Measurements from ENCODE around the gene VSTM5. TPM values are rescaled to one million over a fixed set of nuclear protein-coding genes. Genes with fewer than 3 reads are reported as not detected.
A peak's percentile ranks its signal among the peaks of the same experiment; 100 is the strongest.

The VSTM5 gene
- polyA plus RNA-seq, 1 of the 3 experiments (the other 2 are of a cell fraction), result 0.12 TPM

GRCh38 chr11:93849201-93849600, 1.2 kb downstream of the VSTM5 start:
- Histone ChIP-seq H3K9me2 (no peaks in the 10 kb centered on the region), H3K36me3 (replicated peaks in 1 of 2; ENCODE audit: control insufficient read depth in 1 of 2, insufficient read depth in 2 of 2, low read length in 1 of 2) (no peaks in the 10 kb centered on the region), H2AFZ (ENCODE audit: low read depth) (no peak overlapping the region), H3K27me3 (ENCODE audit: insufficient read depth) (no peaks in the 10 kb centered on the region), H3F3A (replicated peaks; ENCODE audit: insufficient read depth) (no peaks in the 10 kb centered on the region), H3K27ac (ENCODE audit: low read depth in 2 of 2, low read length in 1 of 2) (no peak overlapping the region), H3K4me3 (ENCODE audit: low read depth in 2 of 2, low read length in 1 of 2) (no peak overlapping the region), H4K20me1 (ENCODE audit: insufficient read depth) (no peaks in the 10 kb centered on the region), H3K79me2 (ENCODE audit: insufficient read depth) (no peaks in the 10 kb centered on the region), H3K4me2 (0 out of 2 replicates have a peak overlapping the region, but pooled peaks have one; percentile 71), H3K9me3 (no peaks in the 10 kb centered on the region), H3K4me1 (ENCODE audit: control insufficient read depth in 1 of 2, insufficient read depth in 2 of 2, low read depth in 1 of 2, low read length in 1 of 2) (peaks cover 9% of the 10 kb centered on the region in 2 experiments; a peak in 2 of 4 replicates), H3K9ac (no peak overlapping the region)
- 95% methylated on average over 5 of the region's 5 CpGs for WGBS (ENCODE audit: low lambda C conversion rate)
- TF ChIP-seq EZH2phosphoT487 (IDR thresholded peaks at IDR 0.05; ENCODE audit: borderline replicate concordance, low read depth) (no peak), MXI1 (IDR thresholded peaks at IDR 0.05; ENCODE audit: low read depth, low read length) (no peak), MAX (IDR thresholded peaks at IDR 0.05; ENCODE audit: low read depth) (no peak), SIN3A (IDR thresholded peaks at IDR 0.05; ENCODE audit: borderline replicate concordance, low read depth, low read length) (no peak), CTCF (IDR thresholded peaks at IDR 0.05) (no peak), NFIC (IDR thresholded peaks at IDR 0.05; ENCODE audit: borderline replicate concordance) (no peak)
- DNase-seq, result no peak
- CTCF ChIA-PET, result interaction anchor here (0.8 kb wide), 1 partner anchor 33 kb away, joined by 3 read pairs; no protein-coding TSS in a partner anchor
- POLR2A ChIA-PET, result no interaction called here

- Histone ChIP-seq H3K36me3 (replicated peaks in 1 of 2; ENCODE audit: control insufficient read depth in 1 of 2, insufficient read depth in 2 of 2, low read length in 1 of 2) (no peaks in the 10 kb centered on the region), H3K27ac (ENCODE audit: low read depth in 2 of 2, low read length in 1 of 2) (peak overlapping the region in 1 of 2 experiments; percentile 22; a peak in 1 of 4 replicates), H3K4me3 (ENCODE audit: low read depth in 2 of 2, low read length in 1 of 2) (no peak overlapping the region), H2AFZ (ENCODE audit: low read depth) (no peak overlapping the region), H3K4me1 (ENCODE audit: control insufficient read depth in 1 of 2, insufficient read depth in 2 of 2, low read depth in 1 of 2, low read length in 1 of 2) (peaks cover 9% of the 10 kb centered on the region in 2 experiments; a peak in 2 of 4 replicates), H3F3A (replicated peaks; ENCODE audit: insufficient read depth) (peaks cover 3% of the 10 kb centered on the region), H3K4me2 (0 out of 2 replicates have a peak overlapping the region, but pooled peaks have one; percentile 31), H3K9ac (no peak overlapping the region), H3K27me3 (ENCODE audit: insufficient read depth) (no peaks in the 10 kb centered on the region), H3K9me2 (no peaks in the 10 kb centered on the region), H3K9me3 (no peaks in the 10 kb centered on the region), H3K79me2 (ENCODE audit: insufficient read depth) (no peaks in the 10 kb centered on the region), H4K20me1 (ENCODE audit: insufficient read depth) (no peaks in the 10 kb centered on the region)
- 76% methylated on average over 2 of the region's 2 CpGs for WGBS (ENCODE audit: low lambda C conversion rate)
- no peak for DNase-seq
- CTCF ChIA-PET, result no interaction called here
- POLR2A ChIA-PET, result no interaction called here
- TF ChIP-seq EP300 (IDR thresholded peaks at IDR 0.05; ENCODE audit: borderline replicate concordance in 1 of 2, low read depth in 1 of 2, low read length in 1 of 2), result no peak
- no peak for TF ChIP-seq MEF2A (IDR thresholded peaks at IDR 0.05; ENCODE audit: borderline replicate concordance, low read depth)
- no peak for TF ChIP-seq GATA2 (CRISPR knock-in tag; IDR thresholded peaks at IDR 0.05)
- TF ChIP-seq SMC3 (IDR thresholded peaks at IDR 0.05; ENCODE audit: low read depth, low read length), result no peak
- no peak for TF ChIP-seq FOXJ3 (CRISPR knock-in tag; IDR thresholded peaks at IDR 0.05)
- TF ChIP-seq YY1 (IDR thresholded peaks at IDR 0.05; ENCODE audit: low read depth), result no peak
- no peak for TF ChIP-seq NFIC (IDR thresholded peaks at IDR 0.05; ENCODE audit: borderline replicate concordance)
- TF ChIP-seq IRF3 (IDR thresholded peaks at IDR 0.05; ENCODE audit: low read depth, low read length), result no peak
- TF ChIP-seq RAD21 (IDR thresholded peaks at IDR 0.05; ENCODE audit: low read length), result no peak
- TF ChIP-seq EZH2phosphoT487 (IDR thresholded peaks at IDR 0.05; ENCODE audit: borderline replicate concordance, low read depth), result no peak
- TF ChIP-seq TAF1 (IDR thresholded peaks at IDR 0.05; ENCODE audit: borderline replicate concordance, low read depth, low read length), result no peak
- no peak for TF ChIP-seq ELF1 (IDR thresholded peaks at IDR 0.05)
- TF ChIP-seq CHD2 (IDR thresholded peaks at IDR 0.05; ENCODE audit: low read length, partially characterized antibody), result no peak
- no peak for TF ChIP-seq MXI1 (IDR thresholded peaks at IDR 0.05; ENCODE audit: low read depth, low read length)
These were observed 4.0 kb downstream of the VSTM5 start for GRCh38 chr11:93846411-93846810.

Data from SK-N-SH (cell line).